ENCODE data around the gene SMURF2. TPM values are rescaled to one million over a fixed set of nuclear protein-coding genes. Genes with fewer than 3 reads are reported as not detected.
A peak's percentile ranks its signal among the peaks of the same experiment; 100 is the strongest.

Gene SMURF2
- total and polyA plus RNA-seq, 8 donors = 41.6 to 67.6 (median 52.7) TPM

- H3K4me3 ChIP-seq = no peak overlapping the region
- ATAC-seq = peak; percentile 72
- DNase-seq = peak in 1 of 4 donors; percentile 27
- peaks cover 0 to 5% of the 10 kb centered on the region in 2 donors for H3K4me1 ChIP-seq
- H3K27me3 ChIP-seq = no peaks in the 10 kb centered on the region
- no peak overlapping the region for H3K27ac ChIP-seq
- H3K36me3 ChIP-seq = peaks cover 0 to 70% of the 10 kb centered on the region in 2 donors
- intact Hi-C loops (cut with DNase I) = no loop called here
- no peak for TF ChIP-seq CTCF (IDR thresholded peaks at IDR 0.05)
- H3K9me3 ChIP-seq = no peaks in the 10 kb centered on the region
These were observed 96.5 kb downstream of the SMURF2 start for GRCh38 chr17:64565563-64565962.

GRCh38 chr17:64564098-64564497 lies 98.0 kb downstream of the SMURF2 start:
- DNase-seq (no peak), ATAC-seq (no peak)
- peaks cover 0 to 70% of the 10 kb centered on the region in 2 donors for H3K36me3 ChIP-seq
- H3K4me1 ChIP-seq = peaks cover 0 to 5% of the 10 kb centered on the region in 2 donors
- H3K27ac ChIP-seq = no peak overlapping the region
- H3K4me3 ChIP-seq = no peak overlapping the region
- no peak for TF ChIP-seq CTCF (IDR thresholded peaks at IDR 0.05)
- intact Hi-C loops (cut with DNase I) = no loop called here
- H3K9me3 ChIP-seq = no peaks in the 10 kb centered on the region
- no peaks in the 10 kb centered on the region for H3K27me3 ChIP-seq

GRCh38 chr17:64555281-64555680 lies 106.8 kb downstream of the SMURF2 start:
- Histone ChIP-seq H3K27ac (no peak overlapping the region), H3K36me3 (peaks cover 0 to 89% of the 10 kb centered on the region in 2 donors), H3K4me3 (no peak overlapping the region), H3K9me3 (no peaks in the 10 kb centered on the region), H3K4me1 (no peaks in the 10 kb centered on the region), H3K27me3 (no peaks in the 10 kb centered on the region)
- no peak for TF ChIP-seq CTCF (IDR thresholded peaks at IDR 0.05)
- ATAC-seq = peak; percentile 33
- DNase-seq = peak in 2 of 4 donors; percentile 76 to 84
- intact Hi-C loops (cut with DNase I) = no loop called here

GRCh38 chr17:64554028-64554637 lies 108.0 kb downstream of the SMURF2 start:
- no peak overlapping the region for H3K27ac ChIP-seq
- H3K4me3 ChIP-seq = no peak overlapping the region
- no peak for DNase-seq
- H3K27me3 ChIP-seq = no peaks in the 10 kb centered on the region
- ATAC-seq = no peak
- H3K4me1 ChIP-seq = no peaks in the 10 kb centered on the region
- peaks cover 0 to 89% of the 10 kb centered on the region in 2 donors for H3K36me3 ChIP-seq
- no peaks in the 10 kb centered on the region for H3K9me3 ChIP-seq
- intact Hi-C loops (cut with DNase I) = no loop called here
- TF ChIP-seq CTCF (IDR thresholded peaks at IDR 0.05) = no peak

- DNase-seq = no peak
- Histone ChIP-seq H3K4me3 (no peak overlapping the region), H3K27me3 (no peaks in the 10 kb centered on the region), H3K36me3 (peaks cover 0 to 89% of the 10 kb centered on the region in 2 donors), H3K27ac (no peak overlapping the region), H3K4me1 (no peaks in the 10 kb centered on the region), H3K9me3 (no peaks in the 10 kb centered on the region)
- intact Hi-C loops (cut with DNase I) = no loop called here
- no peak for ATAC-seq
- TF ChIP-seq CTCF (IDR thresholded peaks at IDR 0.05) = no peak
These were observed 110.6 kb downstream of the SMURF2 start for GRCh38 chr17:64551461-64551860.

Data from left lung (tissue), 10 donors.